Lower leg skin (tissue), 4 donors: ENCODE measurements around the gene OIT3. TPM values are rescaled to one million over a fixed set of nuclear protein-coding genes. Genes with fewer than 3 reads are reported as not detected.
"Not testable (repeated sequence)": the region's sequence is repeated elsewhere in the genome, so short reads cannot be mapped to it uniquely, and the experiment has no call there.

ENCODE experiments used
- DNase-seq, 2 donors: peaks; one replicate each; pipeline ENCODE4 v3.0.0-alpha.2; 2019; ENCODE audit warnings: low spot score in 2 of 2
- H3K4me3 ChIP-seq: fragments of 200-600 bp; sonication (generic); 2 replicates; pipeline ENCODE4 v1.5.1; 2017; ENCODE audit warnings: mild to moderate bottlenecking, low read depth; ENCODE audit not compliant: poor library complexity, severe bottlenecking
- CTCF ChIP-seq, 3 donors: fragments of 450-650 bp; IDR thresholded peaks; one replicate each; pipeline ENCODE4 v1.5.1; 2016; ENCODE audit warnings: antibody characterized with exemption in 3 of 3, mild to moderate bottlenecking in 3 of 3, moderate library complexity in 2 of 3
- POLR2A ChIP-seq, 2 donors: fragments of 450-650 bp; IDR thresholded peaks; one replicate each; pipeline ENCODE4 v1.6.1; 2016 to 2017; ENCODE audit warnings: antibody characterized with exemption in 2 of 2, mild to moderate bottlenecking in 1 of 2, moderate library complexity in 1 of 2
- WGBS, 2 donors: methylation state at CpG; one replicate each; pipeline ENCODE4 v1.1.5; 2018; 5-methylcytosine and 5-hydroxymethylcytosine counted together
- intact Hi-C: fragments of 100-400 bp; cut with DNase I; formaldehyde crosslinking; loops from one replicate; pipeline ENCODE4 v1.15.0; 2023; ENCODE audit warnings: low total_unique reads
- total RNA-seq, 4 donors: library from RNA; depleted of rRNA; stranded (reverse); fragments of >200 nt; gene quantifications; one replicate each; pipeline ENCODE4 v1.1.0, GENCODE V29; 2016

OIT3 gene
- total RNA-seq, 4 donors from 2014 or later, result not detected

- WGBS, 2 donors, result 91 to 93% methylated on average over 8 of the region's 8 CpGs
- H3K4me3 ChIP-seq, result no peak overlapping the region
- no peak for DNase-seq
- intact Hi-C loops, result no loop called here
- TF ChIP-seq POLR2A (IDR thresholded peaks at IDR 0.05) (no peak), CTCF (IDR thresholded peaks at IDR 0.05) (no peak)
These were observed 24.8 kb downstream of the OIT3 start for GRCh38 chr10:72918352-72918751.

- whole genome bisulfite sequencing, 2 donors, result 97 to 98% methylated on average over 1 of the region's 1 CpG
- intact Hi-C loops, DNase-seq, H3K4me3 ChIP-seq: not testable (repeated sequence)
These were observed 27.7 kb downstream of the OIT3 start for GRCh38 chr10:72921147-72921683.

GRCh38 chr10:72924351-72924750 lies 30.8 kb downstream of the OIT3 start:
- no peak overlapping the region for H3K4me3 ChIP-seq
- 93 to 95% methylated on average over 13 of the region's 13 CpGs for WGBS, 2 donors

GRCh38 chr10:72925951-72926465 lies 32.5 kb downstream of the OIT3 start:
- TF ChIP-seq POLR2A (IDR thresholded peaks at IDR 0.05), result no peak
- TF ChIP-seq CTCF (IDR thresholded peaks at IDR 0.05), result no peak
- no peak for DNase-seq
- 87 to 95% methylated on average over 3 of the region's 3 CpGs for WGBS, 2 donors
- H3K4me3 ChIP-seq, result no peak overlapping the region
- intact Hi-C loops, result no loop called here

More at GRCh38 chr10:72924351-72924750, 30.8 kb downstream of the OIT3 start:
- DNase-seq, result no peak
- intact Hi-C loops, result no loop called here
- no peak for TF ChIP-seq CTCF (IDR thresholded peaks at IDR 0.05)
- TF ChIP-seq POLR2A (IDR thresholded peaks at IDR 0.05), result no peak

- TF ChIP-seq POLR2A (IDR thresholded peaks at IDR 0.05), result no peak
- no peak for TF ChIP-seq CTCF (IDR thresholded peaks at IDR 0.05)
- 67 to 71% methylated on average over 5 of the region's 5 CpGs for WGBS, 2 donors
- H3K4me3 ChIP-seq, result no peak overlapping the region
- DNase-seq, result no peak
- intact Hi-C loops, result no loop called here
These were observed 33.9 kb downstream of the OIT3 start for GRCh38 chr10:72927485-72927884.

- WGBS, 2 donors, result 94 to 96% methylated on average over 5 of the region's 5 CpGs
These were observed 35.3 kb downstream of the OIT3 start for GRCh38 chr10:72928798-72929197.

More at GRCh38 chr10:72928798-72929197, 35.3 kb downstream of the OIT3 start:
- intact Hi-C loops, result no loop called here
- H3K4me3 ChIP-seq, result no peak overlapping the region
- TF ChIP-seq POLR2A (IDR thresholded peaks at IDR 0.05), result no peak
- TF ChIP-seq CTCF (IDR thresholded peaks at IDR 0.05), result no peak
- DNase-seq, result no peak
